ENCODE results near the gene PKNOX2.

The PKNOX2 gene

GRCh38 chr11:125338886-125339811 is 174.6 kb downstream of the PKNOX2 start:
- Histone ChIP-seq H4K20me1 (ENCODE audit: insufficient read depth, low read length) (no peaks in the 10 kb centered on the region), H3K4me1 (ENCODE audit: low read length) (no peaks in the 10 kb centered on the region), H3K36me3 (replicated peaks; ENCODE audit: low read depth, low read length) (no peaks in the 10 kb centered on the region), H3K9ac (ENCODE audit: low read length) (no peak overlapping the region), H3K27me3 (ENCODE audit: low read depth, low read length) (peaks cover 31% of the 10 kb centered on the region; the same call in 1 of the 2 replicates), H3K4me2 (ENCODE audit: low read length) (no peak overlapping the region), H2AFZ (ENCODE audit: low read depth, low read length) (no peak overlapping the region), H3K9me3 (ENCODE audit: insufficient read depth, low read length) (no peaks in the 10 kb centered on the region), H3K79me2 (ENCODE audit: low read length) (no peaks in the 10 kb centered on the region), H3K27ac (ENCODE audit: low read length) (no peak overlapping the region), H3K4me3 (ENCODE audit: low read length) (no peak overlapping the region)
- no peak for TF ChIP-seq CTCF (IDR thresholded peaks at IDR 0.05; ENCODE audit: low read depth, low read length)
- TF ChIP-seq EZH2phosphoT487 (IDR thresholded peaks at IDR 0.05; ENCODE audit: low read depth): no peak

GRCh38 chr11:125341676-125342075 is 177.1 kb downstream of the PKNOX2 start:
- no peaks in the 10 kb centered on the region for H3K36me3 ChIP-seq (replicated peaks; ENCODE audit: low read depth, low read length)
- no peaks in the 10 kb centered on the region for H3K79me2 ChIP-seq (ENCODE audit: low read length)
- peaks cover 31% of the 10 kb centered on the region; the same call in 1 of the 2 replicates for H3K27me3 ChIP-seq (ENCODE audit: low read depth, low read length)

GRCh38 chr11:125342281-125342930 is 177.9 kb downstream of the PKNOX2 start:
- Histone ChIP-seq H2AFZ (ENCODE audit: low read depth, low read length) (no peak overlapping the region), H3K27ac (ENCODE audit: low read length) (no peak overlapping the region), H3K27me3 (ENCODE audit: low read depth, low read length) (peaks cover 36% of the 10 kb centered on the region), H4K20me1 (ENCODE audit: insufficient read depth, low read length) (no peaks in the 10 kb centered on the region), H3K9me3 (ENCODE audit: insufficient read depth, low read length) (no peaks in the 10 kb centered on the region), H3K79me2 (ENCODE audit: low read length) (no peaks in the 10 kb centered on the region), H3K4me2 (ENCODE audit: low read length) (no peak overlapping the region), H3K9ac (ENCODE audit: low read length) (no peak overlapping the region), H3K4me1 (ENCODE audit: low read length) (no peaks in the 10 kb centered on the region), H3K4me3 (ENCODE audit: low read length) (no peak overlapping the region), H3K36me3 (replicated peaks; ENCODE audit: low read depth, low read length) (no peaks in the 10 kb centered on the region)
- TF ChIP-seq CTCF (IDR thresholded peaks at IDR 0.05; ENCODE audit: low read depth, low read length) (no peak), EZH2phosphoT487 (IDR thresholded peaks at IDR 0.05; ENCODE audit: low read depth) (no peak)

More at GRCh38 chr11:125341676-125342075, 177.1 kb downstream of the PKNOX2 start:
- Histone ChIP-seq H4K20me1 (ENCODE audit: insufficient read depth, low read length) (no peaks in the 10 kb centered on the region), H3K4me2 (ENCODE audit: low read length) (no peak overlapping the region), H2AFZ (ENCODE audit: low read depth, low read length) (no peak overlapping the region), H3K9ac (ENCODE audit: low read length) (no peak overlapping the region), H3K27ac (ENCODE audit: low read length) (no peak overlapping the region), H3K4me1 (ENCODE audit: low read length) (no peaks in the 10 kb centered on the region), H3K4me3 (ENCODE audit: low read length) (no peak overlapping the region), H3K9me3 (ENCODE audit: insufficient read depth, low read length) (no peaks in the 10 kb centered on the region)
- TF ChIP-seq CTCF (IDR thresholded peaks at IDR 0.05; ENCODE audit: low read depth, low read length): no peak
- no peak for TF ChIP-seq EZH2phosphoT487 (IDR thresholded peaks at IDR 0.05; ENCODE audit: low read depth)

GRCh38 chr11:125343086-125343717 is 178.7 kb downstream of the PKNOX2 start:
- H3K27ac ChIP-seq (ENCODE audit: low read length): no peak overlapping the region
- no peak overlapping the region for H3K4me2 ChIP-seq (ENCODE audit: low read length)
- H3K9me3 ChIP-seq (ENCODE audit: insufficient read depth, low read length): no peaks in the 10 kb centered on the region
- H3K4me3 ChIP-seq (ENCODE audit: low read length): no peak overlapping the region
- no peaks in the 10 kb centered on the region for H3K36me3 ChIP-seq (replicated peaks; ENCODE audit: low read depth, low read length)
- no peaks in the 10 kb centered on the region for H4K20me1 ChIP-seq (ENCODE audit: insufficient read depth, low read length)
- H3K27me3 ChIP-seq (ENCODE audit: low read depth, low read length): peaks cover 30% of the 10 kb centered on the region
- no peak overlapping the region for H2AFZ ChIP-seq (ENCODE audit: low read depth, low read length)
- no peak for TF ChIP-seq EZH2phosphoT487 (IDR thresholded peaks at IDR 0.05; ENCODE audit: low read depth)
- TF ChIP-seq CTCF (IDR thresholded peaks at IDR 0.05; ENCODE audit: low read depth, low read length): no peak
- no peaks in the 10 kb centered on the region for H3K4me1 ChIP-seq (ENCODE audit: low read length)
- no peak overlapping the region for H3K9ac ChIP-seq (ENCODE audit: low read length)
- no peaks in the 10 kb centered on the region for H3K79me2 ChIP-seq (ENCODE audit: low read length)
